ENCODE data around the gene HSPB9.

DNA sequence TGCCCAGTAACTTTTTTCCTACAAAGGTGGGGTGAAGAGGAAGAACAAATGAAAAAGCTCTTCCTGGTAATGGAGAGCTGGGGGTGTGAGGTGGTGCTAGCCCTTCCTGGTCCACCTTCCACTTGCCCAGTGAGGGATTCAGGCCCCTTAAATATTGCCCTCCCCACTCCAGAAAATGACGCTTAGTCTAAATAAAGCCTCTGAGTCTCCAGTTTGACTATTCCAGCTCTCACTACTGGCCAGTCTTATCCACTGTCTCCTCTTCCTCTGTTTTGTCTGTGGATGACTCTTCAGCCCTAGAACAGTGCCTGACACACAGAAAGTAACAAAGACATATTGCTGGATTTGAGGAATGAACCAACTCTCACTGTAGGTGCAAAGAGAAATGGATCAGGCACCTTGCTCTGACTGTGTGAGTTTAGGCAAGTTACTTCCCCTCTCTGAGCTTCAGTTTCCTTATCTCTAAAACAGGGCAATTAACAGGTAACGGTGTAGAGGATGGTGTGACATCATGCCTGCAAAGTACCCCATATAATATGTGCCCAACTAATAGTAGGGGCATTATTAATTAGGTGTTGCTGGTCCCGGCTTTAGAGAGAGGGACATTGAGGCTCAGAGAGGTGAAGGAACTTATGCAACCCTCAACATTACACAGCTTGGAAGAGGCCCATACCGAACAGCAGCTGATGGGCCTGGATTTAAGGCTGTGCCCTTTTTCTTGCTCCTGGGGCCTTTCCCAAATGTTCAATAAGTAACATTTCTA is 45.6 kb upstream of the HSPB9 start:
- TF ChIP-seq, protein P1, sequence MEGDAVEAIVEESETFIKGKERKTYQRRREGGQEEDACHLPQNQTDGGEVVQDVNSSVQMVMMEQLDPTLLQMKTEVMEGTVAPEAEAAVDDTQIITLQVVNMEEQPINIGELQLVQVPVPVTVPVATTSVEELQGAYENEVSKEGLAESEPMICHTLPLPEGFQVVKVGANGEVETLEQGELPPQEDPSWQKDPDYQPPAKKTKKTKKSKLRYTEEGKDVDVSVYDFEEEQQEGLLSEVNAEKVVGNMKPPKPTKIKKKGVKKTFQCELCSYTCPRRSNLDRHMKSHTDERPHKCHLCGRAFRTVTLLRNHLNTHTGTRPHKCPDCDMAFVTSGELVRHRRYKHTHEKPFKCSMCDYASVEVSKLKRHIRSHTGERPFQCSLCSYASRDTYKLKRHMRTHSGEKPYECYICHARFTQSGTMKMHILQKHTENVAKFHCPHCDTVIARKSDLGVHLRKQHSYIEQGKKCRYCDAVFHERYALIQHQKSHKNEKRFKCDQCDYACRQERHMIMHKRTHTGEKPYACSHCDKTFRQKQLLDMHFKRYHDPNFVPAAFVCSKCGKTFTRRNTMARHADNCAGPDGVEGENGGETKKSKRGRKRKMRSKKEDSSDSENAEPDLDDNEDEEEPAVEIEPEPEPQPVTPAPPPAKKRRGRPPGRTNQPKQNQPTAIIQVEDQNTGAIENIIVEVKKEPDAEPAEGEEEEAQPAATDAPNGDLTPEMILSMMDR (IDR thresholded peaks at IDR 0.05 in 8 of 11, conservative IDR thresholded peaks at IDR 0.05 in 3 of 11) = no peak
- TF ChIP-seq POLR2A (IDR thresholded peaks at IDR 0.05) = no peak
